DMS 273 (cell line): ENCODE results near the gene SLC20A1.
"Not testable (repeated sequence)": the region's sequence is repeated elsewhere in the genome, so short reads cannot be mapped to it uniquely, and the experiment has no call there.

Experiments used
- DNase-seq: peaks from one replicate; lab custom pipeline; 2025; ENCODE audit not compliant: unreplicated experiment; lab: John Stamatoyannopoulos, UW

The SLC20A1 gene

GRCh38 chr2:112703684-112704083 is 57.9 kb downstream of the SLC20A1 start:
- DNase-seq = no peak

- no peak for DNase-seq
Observed at GRCh38 chr2:112705575-112705974, 59.8 kb downstream of the SLC20A1 start.

GRCh38 chr2:112706170-112706664 is 60.5 kb downstream of the SLC20A1 start:
- DNase-seq = no peak

DNA sequence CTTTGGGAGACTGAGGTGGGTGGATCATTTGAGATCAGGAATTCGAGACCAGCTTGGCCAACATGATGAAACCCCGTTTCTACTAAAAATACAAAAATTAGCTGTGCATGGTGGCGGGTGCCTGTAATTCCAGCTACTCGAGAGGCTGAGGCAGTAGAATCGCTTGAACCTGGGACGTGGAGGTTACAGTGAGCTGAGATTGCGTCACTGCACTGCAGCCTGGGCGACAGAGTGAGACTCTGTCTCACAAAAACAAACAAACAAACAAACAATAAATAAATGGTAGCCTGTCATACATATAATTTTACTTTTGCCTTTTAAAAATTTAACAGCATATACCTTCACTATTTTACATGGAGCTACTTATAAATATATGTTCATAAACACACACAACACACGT is 61.2 kb downstream of the SLC20A1 start:
- not testable (repeated sequence) for DNase-seq

GRCh38 chr2:112708968-112709367 is 63.2 kb downstream of the SLC20A1 start:
- DNase-seq = no peak

GRCh38 chr2:112709703-112710102 is 64.0 kb downstream of the SLC20A1 start:
- no peak for DNase-seq

- DNase-seq = no peak
Observed at GRCh38 chr2:112710956-112711750, 65.4 kb downstream of the SLC20A1 start.

- DNase-seq = no peak
Observed at GRCh38 chr2:112712465-112712864, 66.7 kb downstream of the SLC20A1 start.

- DNase-seq = no peak
Observed at GRCh38 chr2:112712903-112713584, 67.3 kb downstream of the SLC20A1 start.
